Osteoblast (primary cell): Measurements from ENCODE around the gene CSMD2. TPM values are rescaled to one million over a fixed set of nuclear protein-coding genes. Genes with fewer than 3 reads are reported as not detected.

Experiments used
- DNase-seq: peaks from one replicate; pipeline ENCODE4 v3.0.0; 2011; ENCODE audit warnings: low spot score, mixed read lengths; ENCODE audit not compliant: insufficient read length; ENCODE audit errors: missing footprints
- H2AFZ ChIP-seq: 2 replicates; pipeline ENCODE4 v1.6.0; 2011; ENCODE audit warnings: mild to moderate bottlenecking, low read length
- H3K27ac ChIP-seq: 2 replicates; pipeline ENCODE4 v1.5.1; 2011; ENCODE audit warnings: mild to moderate bottlenecking, low read depth, low read length, moderate library complexity
- H3K27me3 ChIP-seq: 2 replicates; pipeline ENCODE4 v1.6.0; 2012; ENCODE audit warnings: mild to moderate bottlenecking, control low read depth, inconsistent platforms, low read length, moderate library complexity; ENCODE audit not compliant: insufficient read depth
- H3K36me3 ChIP-seq: 2 replicates; pipeline ENCODE4 v1.5.1; 2011; ENCODE audit warnings: mild to moderate bottlenecking, low read length, control low read depth, moderate library complexity; ENCODE audit not compliant: insufficient read depth
- H3K4me1 ChIP-seq: 2 replicates; pipeline ENCODE4 v1.5.1; 2011; ENCODE audit warnings: mild to moderate bottlenecking, low read length, control low read depth, moderate library complexity; ENCODE audit not compliant: insufficient read depth
- H3K4me2 ChIP-seq: 2 replicates; pipeline ENCODE4 v1.6.0; 2011; ENCODE audit warnings: mild to moderate bottlenecking, low read length; ENCODE audit not compliant: insufficient read depth
- H3K4me3 ChIP-seq: fragments of 200-600 bp; sonication (generic); 3 replicates; pipeline ENCODE4 v1.5.1; 2012; ENCODE audit warnings: mild to moderate bottlenecking, low read length, inconsistent platforms; ENCODE audit not compliant: insufficient read depth
- H3K79me2 ChIP-seq: 2 replicates; pipeline ENCODE4 v1.6.0; 2012; ENCODE audit warnings: mild to moderate bottlenecking, low read length, control low read depth, inconsistent platforms; ENCODE audit not compliant: insufficient read depth
- H3K9me3 ChIP-seq: 2 replicates; pipeline ENCODE4 v1.5.1; 2011; ENCODE audit warnings: low read depth, low read length, control low read depth
- H4K20me1 ChIP-seq: 2 replicates; pipeline ENCODE4 v1.6.0; 2012; ENCODE audit warnings: mild to moderate bottlenecking, low read length, control low read depth; ENCODE audit not compliant: insufficient read depth
- total RNA-seq: library from RNA; depleted of rRNA; stranded (reverse); fragments of >200 nt; gene quantifications from 2 replicates; pipeline ENCODE4 v1.2.3, GENCODE V29; 2012
- TF ChIP-seq, protein P1 (sequence below): IDR thresholded peaks from 2 replicates; pipeline ENCODE4 v1.5.1; 2011; ENCODE audit warnings: mild to moderate bottlenecking, low read depth, low read length, moderate library complexity; ENCODE audit errors: extremely low read depth

Gene CSMD2
- total RNA-seq, 1 donor: 0.36 TPM

DNA sequence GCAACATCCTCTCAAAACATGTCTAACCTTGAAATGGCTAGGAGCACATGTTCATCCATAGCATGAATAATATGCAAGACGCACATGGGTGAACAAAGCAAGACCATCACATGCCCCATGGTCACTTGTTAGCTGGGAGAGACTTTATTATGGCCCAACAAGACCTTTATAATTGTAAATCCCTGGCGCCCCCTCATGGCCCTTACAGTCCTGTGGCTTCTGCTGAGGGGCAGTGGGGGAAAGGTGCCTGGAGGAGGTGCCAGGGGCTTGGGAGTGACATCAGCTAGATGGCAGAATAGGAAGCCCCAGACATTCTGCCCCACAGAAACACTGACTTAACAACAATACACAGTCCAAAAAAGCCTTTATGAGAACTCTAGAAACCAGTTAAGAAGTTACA, 51.7 kb downstream of the CSMD2 start:
- DNase-seq: no peak
- Histone ChIP-seq H3K27ac (no peak overlapping the region), H3K4me1 (no peaks in the 10 kb centered on the region), H3K27me3 (no peaks in the 10 kb centered on the region), H3K36me3 (no peaks in the 10 kb centered on the region), H3K4me2 (no peak overlapping the region), H4K20me1 (no peaks in the 10 kb centered on the region), H3K79me2 (no peaks in the 10 kb centered on the region), H3K4me3 (no peak overlapping the region), H2AFZ (no peak overlapping the region), H3K9me3 (no peaks in the 10 kb centered on the region)
- TF ChIP-seq, protein P1, sequence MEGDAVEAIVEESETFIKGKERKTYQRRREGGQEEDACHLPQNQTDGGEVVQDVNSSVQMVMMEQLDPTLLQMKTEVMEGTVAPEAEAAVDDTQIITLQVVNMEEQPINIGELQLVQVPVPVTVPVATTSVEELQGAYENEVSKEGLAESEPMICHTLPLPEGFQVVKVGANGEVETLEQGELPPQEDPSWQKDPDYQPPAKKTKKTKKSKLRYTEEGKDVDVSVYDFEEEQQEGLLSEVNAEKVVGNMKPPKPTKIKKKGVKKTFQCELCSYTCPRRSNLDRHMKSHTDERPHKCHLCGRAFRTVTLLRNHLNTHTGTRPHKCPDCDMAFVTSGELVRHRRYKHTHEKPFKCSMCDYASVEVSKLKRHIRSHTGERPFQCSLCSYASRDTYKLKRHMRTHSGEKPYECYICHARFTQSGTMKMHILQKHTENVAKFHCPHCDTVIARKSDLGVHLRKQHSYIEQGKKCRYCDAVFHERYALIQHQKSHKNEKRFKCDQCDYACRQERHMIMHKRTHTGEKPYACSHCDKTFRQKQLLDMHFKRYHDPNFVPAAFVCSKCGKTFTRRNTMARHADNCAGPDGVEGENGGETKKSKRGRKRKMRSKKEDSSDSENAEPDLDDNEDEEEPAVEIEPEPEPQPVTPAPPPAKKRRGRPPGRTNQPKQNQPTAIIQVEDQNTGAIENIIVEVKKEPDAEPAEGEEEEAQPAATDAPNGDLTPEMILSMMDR: no peak

GRCh38 chr1:34108711-34109110, 56.3 kb downstream of the CSMD2 start:
- Histone ChIP-seq H3K27ac (no peak overlapping the region), H3K27me3 (no peaks in the 10 kb centered on the region), H3K4me3 (no peak overlapping the region), H3K36me3 (no peaks in the 10 kb centered on the region), H3K9me3 (no peaks in the 10 kb centered on the region), H3K4me1 (no peaks in the 10 kb centered on the region), H2AFZ (no peak overlapping the region), H4K20me1 (no peaks in the 10 kb centered on the region), H3K4me2 (no peak overlapping the region), H3K79me2 (no peaks in the 10 kb centered on the region)
- DNase-seq: no peak
- TF ChIP-seq, protein P1: no peak

- Histone ChIP-seq H3K9me3 (no peaks in the 10 kb centered on the region), H3K4me2 (no peak overlapping the region), H3K27ac (no peak overlapping the region), H2AFZ (no peak overlapping the region), H3K36me3 (no peaks in the 10 kb centered on the region), H3K4me1 (no peaks in the 10 kb centered on the region), H3K27me3 (no peaks in the 10 kb centered on the region), H3K79me2 (no peaks in the 10 kb centered on the region), H4K20me1 (no peaks in the 10 kb centered on the region), H3K4me3 (no peak overlapping the region)
- no peak for DNase-seq
- TF ChIP-seq, protein P1: no peak
Observed at GRCh38 chr1:34108269-34108668, 56.8 kb downstream of the CSMD2 start.

GRCh38 chr1:34101151-34101550, 63.9 kb downstream of the CSMD2 start:
- Histone ChIP-seq H2AFZ (no peak overlapping the region), H3K27ac (no peak overlapping the region), H3K27me3 (no peaks in the 10 kb centered on the region), H3K9me3 (no peaks in the 10 kb centered on the region), H3K36me3 (no peaks in the 10 kb centered on the region), H3K4me1 (no peaks in the 10 kb centered on the region), H3K4me3 (no peak overlapping the region), H4K20me1 (no peaks in the 10 kb centered on the region), H3K79me2 (no peaks in the 10 kb centered on the region), H3K4me2 (no peak overlapping the region)
- no peak for DNase-seq
- TF ChIP-seq, protein P1: no peak
